ENCODE data around the gene TPCN1. TPM values are rescaled to one million over a fixed set of nuclear protein-coding genes. Genes with fewer than 3 reads are reported as not detected.

The TPCN1 gene
- total and polyA plus RNA-seq, 11 donors = 22.6 to 136 (median 80.5) TPM

DNA sequence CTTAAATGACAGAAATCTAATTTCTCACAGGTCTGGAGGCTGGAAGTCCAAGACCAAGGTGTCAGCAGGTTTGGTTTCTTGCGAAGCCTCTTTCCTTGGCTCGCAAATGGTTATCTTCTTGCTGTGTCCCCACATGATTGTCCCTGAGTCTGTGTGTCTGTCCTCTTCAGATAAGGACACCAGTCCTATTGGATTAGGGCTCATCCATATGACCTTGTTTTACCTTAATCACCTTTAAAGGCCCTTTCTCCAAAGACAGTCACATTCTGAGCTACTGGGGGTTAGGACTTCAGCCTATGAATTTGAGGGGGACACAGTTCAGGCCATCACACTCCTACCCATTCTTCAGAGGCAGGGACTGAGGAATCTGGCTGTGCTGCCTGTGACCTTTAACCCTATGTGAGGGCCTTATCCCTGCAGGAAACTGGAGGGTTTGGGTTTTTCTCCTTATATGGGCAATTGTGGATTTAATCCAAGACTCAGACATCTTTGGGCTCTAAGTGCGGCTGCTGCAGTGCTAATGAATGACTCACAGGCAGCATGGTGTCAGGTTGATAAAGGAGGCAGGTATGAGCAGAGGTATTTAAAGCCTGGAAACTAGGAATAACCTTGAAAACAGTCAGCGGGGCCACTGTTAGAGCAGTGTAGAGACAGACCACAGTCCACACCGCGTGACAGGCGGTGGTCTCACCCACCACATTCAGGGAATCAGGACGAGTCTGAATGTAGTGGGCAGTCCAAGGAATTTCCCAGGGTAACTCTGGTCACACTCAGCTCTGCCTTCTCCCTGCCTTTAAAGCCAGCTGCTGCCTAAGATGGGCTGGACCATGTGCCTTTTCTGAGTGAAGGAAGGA, 10.2 kb downstream of the TPCN1 start:
- TF ChIP-seq CTCF (IDR thresholded peaks at IDR 0.05) = no peak
- TF ChIP-seq POLR2A (IDR thresholded peaks at IDR 0.05) = no peak
- 77 to 79% (median 77%) methylated on average over 8 of the region's 8 CpGs for WGBS, 4 donors
- Histone ChIP-seq H3K9me3 (no peaks in the 10 kb centered on the region), H3K27me3 (no peaks in the 10 kb centered on the region), H3K4me3 (no peak overlapping the region), H3K36me3 (peaks cover 0 to 94% (median 81%) of the 10 kb centered on the region in 9 donors), H3K27ac (peak overlapping the region; percentile 60 to 94 (median 88)), H3K4me1 (peaks cover 4 to 99% (median 90%) of the 10 kb centered on the region in 12 donors)
- intact Hi-C loops (cut with DNase I) = loop anchor here in 1 of 10 donors (5.0 kb wide), 1 partner anchor 66 kb away; no protein-coding TSS in a partner anchor
- no peak for ATAC-seq
- DNase-seq = no peak

DNA sequence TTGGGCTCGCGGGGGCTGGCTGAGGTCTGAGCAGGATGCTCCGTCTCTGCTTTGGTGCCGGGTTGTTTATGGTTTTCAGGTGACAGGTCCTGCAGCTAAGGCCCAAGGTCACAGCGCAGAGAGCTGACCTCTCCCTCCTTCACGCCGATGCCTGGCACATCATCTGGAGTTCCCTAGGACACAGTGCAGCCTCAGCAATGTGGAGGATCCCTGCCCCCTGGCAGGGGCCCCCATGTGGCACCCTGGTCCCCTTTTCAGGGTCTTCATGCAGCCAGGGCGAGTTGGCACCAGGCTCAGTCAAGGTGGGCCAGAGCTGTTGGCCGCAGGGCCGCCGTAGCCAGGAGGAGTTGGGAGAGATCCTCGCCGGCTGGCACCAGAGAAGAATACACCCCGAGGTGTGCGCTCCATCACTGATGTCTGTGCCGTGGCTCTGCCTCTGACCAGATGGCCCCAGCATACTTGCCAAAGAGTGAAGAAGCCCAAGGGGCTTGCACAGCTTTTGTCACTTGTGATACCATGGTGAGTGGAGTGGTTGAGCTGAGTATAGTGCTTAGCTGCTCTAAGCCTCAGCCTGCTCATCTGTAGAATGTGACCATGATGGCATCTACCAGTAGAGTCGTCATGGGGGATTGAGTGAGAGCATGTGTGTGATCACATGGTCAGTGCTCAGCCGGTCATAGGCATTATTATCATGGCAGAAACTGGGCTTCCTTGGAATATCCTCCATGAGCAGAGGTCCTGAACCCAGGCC, 11.0 kb downstream of the TPCN1 start:
- TF ChIP-seq CTCF (IDR thresholded peaks at IDR 0.05) = no peak
- no peak for TF ChIP-seq POLR2A (IDR thresholded peaks at IDR 0.05)
- ATAC-seq (no peak), DNase-seq (peak in 1 of 5 donors; percentile 32)
- Histone ChIP-seq H3K9me3 (no peaks in the 10 kb centered on the region), H3K36me3 (peaks cover 0 to 86% (median 76%) of the 10 kb centered on the region in 9 donors), H3K27ac (peak overlapping the region; percentile 60 to 94 (median 88)), H3K27me3 (no peaks in the 10 kb centered on the region), H3K4me3 (peak overlapping the region in 1 of 12 donors; percentile 20), H3K4me1 (peaks cover 6 to 99% (median 91%) of the 10 kb centered on the region in 12 donors)
- 69 to 82% (median 80%) methylated on average over 14 to 18 of the region's 18 CpGs for WGBS, 4 donors
- intact Hi-C loops (cut with DNase I) = loop anchor here in 1 of 10 donors (5.0 kb wide), 1 partner anchor 65 kb away; no protein-coding TSS in a partner anchor

GRCh38 chr12:113232840-113233585, 11.7 kb downstream of the TPCN1 start:
- H3K27me3 ChIP-seq = no peaks in the 10 kb centered on the region
- H3K27ac ChIP-seq = peak overlapping the region; percentile 60 to 94 (median 88)
- no peak for TF ChIP-seq CTCF (IDR thresholded peaks at IDR 0.05)
- peak in 1 of 2 donors; percentile 24 for TF ChIP-seq POLR2A (IDR thresholded peaks at IDR 0.05)
- H3K4me1 ChIP-seq = peaks cover 6 to 99% (median 91%) of the 10 kb centered on the region in 12 donors
- intact Hi-C loops (cut with DNase I) = loop anchor here in 1 of 10 donors (5.0 kb wide), 1 partner anchor 64 kb away; no protein-coding TSS in a partner anchor
- peaks cover 0 to 84% (median 69%) of the 10 kb centered on the region in 9 donors for H3K36me3 ChIP-seq
- WGBS, 4 donors = 51 to 75% (median 57%) methylated on average over 18 to 25 of the region's 25 CpGs
- peak; percentile 58 to 75 (median 70) for DNase-seq
- peak in 3 of 4 donors; percentile 56 to 66 (median 60) for ATAC-seq
- peak overlapping the region in 1 of 12 donors; percentile 20 for H3K4me3 ChIP-seq
- H3K9me3 ChIP-seq = no peaks in the 10 kb centered on the region
